ENCODE measurements around the gene HOXB5.

The HOXB5 gene

GRCh38 chr17:48562934-48563333 lies 30.6 kb downstream of the HOXB5 start:
- Histone ChIP-seq H3K36me3 (no peaks in the 10 kb centered on the region), H3K27me3 (peaks cover 99% of the 10 kb centered on the region), H3K4me3 (no peak overlapping the region), H3K27ac (no peak overlapping the region), H3K4me1 (no peaks in the 10 kb centered on the region), H3K9me3 (no peaks in the 10 kb centered on the region), H3K4me2 (no peak overlapping the region), H4K20me1 (peaks cover 76% of the 10 kb centered on the region; the same call in 1 of the 2 replicates), H3K9ac (no peak overlapping the region)
- TF ChIP-seq Cebpa-rat (IDR thresholded peaks at IDR 0.05) = no peak

GRCh38 chr17:48561884-48562810 lies 31.4 kb downstream of the HOXB5 start:
- H3K9ac ChIP-seq = no peak overlapping the region
- H3K9me3 ChIP-seq = no peaks in the 10 kb centered on the region
- no peaks in the 10 kb centered on the region for H3K36me3 ChIP-seq
- no peak overlapping the region for H3K27ac ChIP-seq
- TF ChIP-seq Cebpa-rat (IDR thresholded peaks at IDR 0.05) = no peak
- no peaks in the 10 kb centered on the region for H3K4me1 ChIP-seq
- H3K27me3 ChIP-seq = peaks cover 99% of the 10 kb centered on the region
- H3K4me2 ChIP-seq = no peak overlapping the region
- peaks cover 76% of the 10 kb centered on the region; the same call in 1 of the 2 replicates for H4K20me1 ChIP-seq
- H3K4me3 ChIP-seq = no peak overlapping the region

DNA sequence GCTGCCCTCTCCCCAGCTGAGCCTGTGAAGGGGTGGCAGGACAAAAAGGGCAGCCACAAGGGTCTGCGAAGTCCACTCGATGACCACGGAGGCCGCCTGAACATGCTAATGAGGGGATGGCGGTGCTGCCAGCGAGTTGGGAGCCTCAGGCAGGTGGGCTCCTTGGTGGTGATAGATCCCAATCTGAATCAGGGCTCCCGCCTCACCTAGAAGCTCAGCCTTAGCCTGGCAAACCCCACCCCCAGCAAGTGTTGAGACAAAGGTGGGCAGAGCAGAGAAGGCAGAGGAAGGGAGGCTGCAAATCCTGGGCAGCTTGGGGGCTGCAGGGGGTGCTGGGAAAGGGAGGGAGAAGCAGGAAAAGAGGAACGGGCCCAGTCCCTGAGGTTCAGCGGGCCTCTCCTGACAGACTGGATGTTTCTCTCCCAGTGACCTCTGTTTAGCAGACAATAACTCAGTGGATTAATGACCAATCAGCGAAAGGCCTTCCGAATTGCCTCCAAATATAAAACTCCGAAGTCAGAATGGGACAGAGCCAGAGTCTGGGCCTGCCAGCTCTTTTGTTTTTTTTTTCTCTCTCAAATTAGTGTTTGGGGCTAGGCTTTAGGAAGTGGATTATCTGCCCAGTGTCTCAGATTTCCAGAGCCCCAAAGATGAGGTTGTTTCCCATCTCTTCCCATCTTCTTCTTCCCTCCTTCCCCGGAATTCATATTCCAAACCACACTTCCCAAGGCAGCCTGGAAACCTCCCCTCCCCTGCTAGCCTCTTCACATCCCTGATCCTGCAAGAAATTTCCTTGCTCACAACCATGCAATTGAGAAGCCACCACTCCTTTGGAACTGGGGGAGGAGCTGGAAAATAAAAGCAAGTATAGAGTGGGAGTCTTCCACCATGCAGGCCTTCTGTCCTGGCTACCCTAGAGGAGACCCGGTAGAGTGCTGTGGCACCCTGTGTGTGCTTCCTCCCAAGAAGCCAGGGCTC lies 33.5 kb downstream of the HOXB5 start:
- Histone ChIP-seq H3K36me3 (no peaks in the 10 kb centered on the region), H3K4me3 (no peak overlapping the region), H3K4me2 (no peak overlapping the region), H4K20me1 (peaks cover 71% of the 10 kb centered on the region; the same call in 1 of the 2 replicates), H3K27ac (no peak overlapping the region), H3K27me3 (peaks cover 99% of the 10 kb centered on the region), H3K9ac (no peak overlapping the region), H3K4me1 (no peaks in the 10 kb centered on the region), H3K9me3 (no peaks in the 10 kb centered on the region)
- no peak for TF ChIP-seq Cebpa-rat (IDR thresholded peaks at IDR 0.05)

- Histone ChIP-seq H4K20me1 (peaks cover 70% of the 10 kb centered on the region), H3K4me3 (no peak overlapping the region), H3K27me3 (peaks cover 99% of the 10 kb centered on the region), H3K27ac (no peak overlapping the region), H3K36me3 (no peaks in the 10 kb centered on the region), H3K4me1 (no peaks in the 10 kb centered on the region), H3K9me3 (no peaks in the 10 kb centered on the region), H3K4me2 (no peak overlapping the region), H3K9ac (no peak overlapping the region)
- TF ChIP-seq Cebpa-rat (IDR thresholded peaks at IDR 0.05) = no peak
Measured at GRCh38 chr17:48559122-48559839, 34.3 kb downstream of the HOXB5 start.

- Histone ChIP-seq H3K9me3 (no peaks in the 10 kb centered on the region), H3K27ac (no peak overlapping the region), H3K36me3 (no peaks in the 10 kb centered on the region), H3K9ac (no peak overlapping the region), H3K4me1 (no peaks in the 10 kb centered on the region), H3K27me3 (peaks cover 99% of the 10 kb centered on the region), H4K20me1 (peaks cover 75% of the 10 kb centered on the region), H3K4me2 (no peak overlapping the region), H3K4me3 (no peak overlapping the region)
- no peak for TF ChIP-seq Cebpa-rat (IDR thresholded peaks at IDR 0.05)
Measured at GRCh38 chr17:48558831-48559121, 34.8 kb downstream of the HOXB5 start.

DNA sequence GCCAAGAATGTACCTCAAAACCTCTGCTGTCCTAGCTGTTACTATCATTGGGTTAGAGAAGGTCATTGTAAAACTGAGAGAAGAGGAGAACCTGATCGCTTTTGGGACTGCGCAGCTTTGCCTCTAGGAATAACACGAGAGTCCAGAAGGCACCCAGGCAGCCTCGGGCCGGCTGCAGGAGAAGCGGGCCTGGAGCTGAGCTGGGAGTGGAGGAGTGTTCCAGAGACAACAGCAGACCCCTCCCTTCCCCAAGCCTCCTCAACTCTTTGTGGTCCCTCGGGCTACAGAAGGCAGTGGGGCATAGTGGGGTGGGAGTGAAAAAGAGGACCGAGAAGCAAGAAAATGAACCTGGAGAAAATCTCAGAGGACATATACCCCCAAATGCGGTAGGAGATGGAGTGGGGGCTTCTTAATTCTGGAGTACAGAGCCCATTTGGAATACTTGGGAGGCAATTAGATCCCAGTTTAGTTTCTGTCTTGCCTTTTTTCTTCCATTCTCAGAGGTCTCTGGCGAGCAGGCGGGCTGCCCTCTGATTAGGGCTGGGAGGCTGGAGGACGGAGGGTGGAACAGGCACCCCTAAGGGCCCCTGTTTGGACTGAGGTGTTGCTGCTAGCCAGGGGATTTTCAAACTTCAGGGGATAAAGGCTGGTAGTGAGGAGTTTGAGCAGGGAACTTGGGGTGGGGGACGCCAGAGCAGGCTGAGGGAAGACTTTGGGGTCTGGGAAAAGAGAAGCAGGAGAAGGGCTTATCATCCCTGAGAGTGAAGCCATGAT lies 35.3 kb downstream of the HOXB5 start:
- Histone ChIP-seq H4K20me1 (peaks cover 76% of the 10 kb centered on the region), H3K9ac (no peak overlapping the region), H3K4me3 (no peak overlapping the region), H3K9me3 (no peaks in the 10 kb centered on the region), H3K4me1 (no peaks in the 10 kb centered on the region), H3K4me2 (no peak overlapping the region), H3K36me3 (no peaks in the 10 kb centered on the region), H3K27ac (no peak overlapping the region), H3K27me3 (peaks cover 99% of the 10 kb centered on the region)
- no peak for TF ChIP-seq Cebpa-rat (IDR thresholded peaks at IDR 0.05)

- Histone ChIP-seq H3K27me3 (peaks cover 99% of the 10 kb centered on the region), H3K9ac (no peak overlapping the region)
Measured at GRCh38 chr17:48556576-48557401, 36.8 kb downstream of the HOXB5 start.

DNA sequence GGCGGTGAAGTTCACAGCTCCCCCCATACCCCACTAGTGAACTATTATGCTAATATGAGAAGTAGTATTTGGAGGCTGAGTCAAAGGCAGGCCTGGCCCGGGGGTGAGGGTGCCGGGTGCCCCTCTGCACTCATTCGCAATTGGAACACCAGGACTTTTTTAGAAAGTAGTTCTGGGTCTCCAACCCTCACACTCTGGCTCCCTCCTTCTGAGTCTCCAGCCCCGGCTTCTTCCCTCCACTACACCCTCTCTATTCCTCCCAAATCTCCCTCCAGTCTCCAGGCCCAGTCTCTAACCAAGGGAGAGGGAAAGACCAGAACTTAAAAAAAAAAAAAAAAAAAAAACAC lies 37.4 kb downstream of the HOXB5 start:
- H3K36me3 ChIP-seq = no peaks in the 10 kb centered on the region
- H3K9ac ChIP-seq = no peak overlapping the region
- no peaks in the 10 kb centered on the region for H3K9me3 ChIP-seq
- H4K20me1 ChIP-seq = peaks cover 82% of the 10 kb centered on the region
- no peak overlapping the region for H3K4me2 ChIP-seq
- peaks cover 97% of the 10 kb centered on the region for H3K27me3 ChIP-seq
- no peak for TF ChIP-seq Cebpa-rat (IDR thresholded peaks at IDR 0.05)
- no peaks in the 10 kb centered on the region for H3K4me1 ChIP-seq
- no peak overlapping the region for H3K4me3 ChIP-seq
- no peak overlapping the region for H3K27ac ChIP-seq

More at GRCh38 chr17:48556576-48557401, 36.8 kb downstream of the HOXB5 start:
- H3K27ac ChIP-seq = no peak overlapping the region
- no peaks in the 10 kb centered on the region for H3K4me1 ChIP-seq
- no peaks in the 10 kb centered on the region for H3K9me3 ChIP-seq
- H4K20me1 ChIP-seq = peaks cover 80% of the 10 kb centered on the region
- no peaks in the 10 kb centered on the region for H3K36me3 ChIP-seq
- no peak overlapping the region for H3K4me3 ChIP-seq
- TF ChIP-seq Cebpa-rat (IDR thresholded peaks at IDR 0.05) = no peak
- no peak overlapping the region for H3K4me2 ChIP-seq
